ENCODE data around the gene SP7. TPM values are rescaled to one million over a fixed set of nuclear protein-coding genes. Genes with fewer than 3 reads are reported as not detected.

SP7 gene
- not detected for total RNA-seq

- no peak within 1 kb of the TSS for H3K27ac ChIP-seq
- H3K4me3 ChIP-seq, result no peak within 1 kb of the TSS
- no peaks in the 10 kb centered on the region for H3K4me1 ChIP-seq
- TF ChIP-seq POLR2AphosphoS5 (IDR thresholded peaks at IDR 0.05) (no peak), CTCF (IDR thresholded peaks at IDR 0.05) (no peak), POLR2A (IDR thresholded peaks at IDR 0.05) (no peak)
- H3K27me3 ChIP-seq, result peaks cover 0 to 23% of the 10 kb centered on the region in 2 donors
- H3K9me3 ChIP-seq, result no peaks in the 10 kb centered on the region
- no peaks in the 10 kb centered on the region for H3K36me3 ChIP-seq
- intact Hi-C loops (cut with DNase I; ENCODE audit: low total_unique reads), result no loop called here
- no peak for DNase-seq (ENCODE audit: low spot score in 2 of 2)
Observed at GRCh38 chr12:53336181-53336681, at the start of gene SP7. Gene SP7 (minus strand): TSS chr12:53336354. CDS start chr12:53335646, 708 bp downstream.

DNA sequence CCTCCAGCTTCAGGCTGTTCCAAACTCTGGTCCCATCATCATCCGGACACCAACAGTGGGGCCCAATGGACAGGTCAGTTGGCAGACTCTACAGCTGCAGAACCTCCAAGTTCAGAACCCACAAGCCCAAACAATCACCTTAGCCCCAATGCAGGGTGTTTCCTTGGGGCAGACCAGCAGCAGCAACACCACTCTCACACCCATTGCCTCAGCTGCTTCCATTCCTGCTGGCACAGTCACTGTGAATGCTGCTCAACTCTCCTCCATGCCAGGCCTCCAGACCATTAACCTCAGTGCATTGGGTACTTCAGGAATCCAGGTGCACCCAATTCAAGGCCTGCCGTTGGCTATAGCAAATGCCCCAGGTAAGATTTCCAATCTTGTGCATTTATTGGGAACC lies 47.1 kb upstream of the SP7 start:
- Histone ChIP-seq H3K4me3 (peak overlapping the region; percentile 9 to 69 (median 35)), H3K4me1 (peaks cover 15 to 41% of the 10 kb centered on the region in 2 donors), H3K9me3 (no peaks in the 10 kb centered on the region), H3K27me3 (no peaks in the 10 kb centered on the region), H3K36me3 (no peaks in the 10 kb centered on the region), H3K27ac (peak overlapping the region in 1 of 2 donors; percentile 99)
- DNase-seq (ENCODE audit: low spot score in 2 of 2), result no peak
- TF ChIP-seq POLR2AphosphoS5 (IDR thresholded peaks at IDR 0.05) (no peak), CTCF (IDR thresholded peaks at IDR 0.05) (no peak), POLR2A (IDR thresholded peaks at IDR 0.05) (no peak)
- intact Hi-C loops (cut with DNase I; ENCODE audit: low total_unique reads), result loop anchor here (10.0 kb wide), 1 partner anchor 1098 kb away; no protein-coding TSS in a partner anchor

DNA sequence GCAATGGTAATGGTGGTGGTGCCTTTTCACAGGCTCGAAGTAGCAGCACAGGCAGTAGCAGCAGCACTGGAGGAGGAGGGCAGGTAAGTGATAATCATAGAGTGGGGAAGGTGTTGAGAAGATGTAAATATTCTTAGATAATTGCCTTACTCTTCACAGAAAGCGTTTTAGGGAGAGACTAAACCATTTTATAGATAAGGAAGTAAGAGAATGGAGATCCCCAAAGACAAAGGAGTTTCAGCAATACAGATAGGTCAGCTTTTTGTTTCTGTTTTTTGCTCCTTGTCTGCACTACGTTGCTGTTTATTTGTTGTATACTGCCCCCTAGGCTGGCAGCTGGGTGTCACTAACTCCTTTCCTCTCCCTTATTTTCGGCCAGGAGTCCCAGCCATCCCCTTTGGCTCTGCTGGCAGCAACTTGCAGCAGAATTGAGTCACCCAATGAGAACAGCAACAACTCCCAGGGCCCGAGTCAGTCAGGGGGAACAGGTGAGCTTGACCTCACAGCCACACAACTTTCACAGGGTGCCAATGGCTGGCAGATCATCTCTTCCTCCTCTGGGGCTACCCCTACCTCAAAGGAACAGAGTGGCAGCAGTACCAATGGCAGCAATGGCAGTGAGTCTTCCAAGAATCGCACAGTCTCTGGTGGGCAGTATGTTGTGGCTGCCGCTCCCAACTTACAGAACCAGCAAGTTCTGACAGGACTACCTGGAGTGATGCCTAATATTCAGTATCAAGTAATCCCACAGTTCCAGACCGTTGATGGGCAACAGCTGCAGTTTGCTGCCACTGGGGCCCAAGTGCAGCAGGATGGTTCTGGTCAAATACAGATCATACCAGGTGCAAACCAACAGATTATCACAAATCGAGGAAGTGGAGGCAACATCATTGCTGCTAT lies 45.8 kb upstream of the SP7 start:
- Histone ChIP-seq H3K27me3 (no peaks in the 10 kb centered on the region), H3K4me1 (peaks cover 15 to 37% of the 10 kb centered on the region in 2 donors), H3K9me3 (no peaks in the 10 kb centered on the region), H3K4me3 (peak overlapping the region; percentile 57 to 75 (median 69)), H3K27ac (peak overlapping the region; percentile 99), H3K36me3 (no peaks in the 10 kb centered on the region)
- TF ChIP-seq CTCF (IDR thresholded peaks at IDR 0.05) (peak in 2 of 3 donors; percentile 21 to 30), POLR2AphosphoS5 (IDR thresholded peaks at IDR 0.05) (no peak), POLR2A (IDR thresholded peaks at IDR 0.05) (no peak)
- peak in 1 of 2 donors; percentile 34 for DNase-seq (ENCODE audit: low spot score in 2 of 2)
- intact Hi-C loops (cut with DNase I; ENCODE audit: low total_unique reads), result loop anchor here (10.0 kb wide), 1 partner anchor 1097 kb away; no protein-coding TSS in a partner anchor

DNA sequence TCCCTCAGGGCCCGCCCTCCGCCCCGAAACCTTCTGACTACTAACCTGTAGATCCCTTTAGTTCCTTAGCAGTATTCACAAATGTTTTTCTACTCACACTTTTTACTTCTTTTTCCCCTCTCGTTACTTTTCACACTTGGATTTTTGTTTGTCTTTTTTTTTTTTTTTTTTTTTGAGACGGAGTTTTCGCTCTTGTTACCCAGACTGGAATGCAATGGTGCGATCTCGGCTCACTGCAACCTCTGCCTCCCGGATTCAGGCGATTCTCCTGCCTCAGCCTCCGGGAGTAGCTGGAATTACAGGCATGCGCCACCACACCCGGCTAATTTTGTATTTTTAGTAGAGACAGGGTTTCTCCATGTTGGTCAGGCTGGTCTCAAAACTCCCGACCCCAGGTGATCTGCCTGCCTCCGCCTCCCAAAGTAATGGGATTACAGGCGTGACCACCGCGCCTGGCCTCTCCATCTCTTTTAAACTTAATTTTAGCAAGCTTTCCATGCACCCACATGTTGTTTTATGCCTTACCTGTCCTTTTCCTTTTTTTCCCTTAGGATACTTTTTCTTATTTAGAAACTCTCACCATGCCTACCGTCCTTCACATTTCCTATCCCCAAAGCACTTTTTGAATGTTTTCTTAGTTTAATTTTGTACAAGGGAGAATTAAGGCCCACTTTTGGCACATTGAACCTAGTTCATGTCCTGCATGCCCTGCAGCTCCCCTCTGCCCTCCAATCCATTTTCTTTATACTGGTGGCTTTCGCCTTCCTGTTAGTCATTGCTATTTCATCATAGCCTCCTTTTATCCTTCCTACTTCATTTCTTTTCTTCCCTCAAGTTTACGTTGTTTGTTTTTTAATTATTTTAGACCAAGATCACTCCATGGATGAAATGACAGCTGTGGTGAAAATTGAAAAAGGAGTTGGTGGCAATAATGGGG lies 44.9 kb upstream of the SP7 start:
- Histone ChIP-seq H3K9me3 (no peaks in the 10 kb centered on the region), H3K4me3 (peak overlapping the region; percentile 57 to 75 (median 69)), H3K27me3 (no peaks in the 10 kb centered on the region), H3K4me1 (peaks cover 15 to 35% of the 10 kb centered on the region in 2 donors), H3K36me3 (no peaks in the 10 kb centered on the region), H3K27ac (peak overlapping the region; percentile 99)
- TF ChIP-seq POLR2AphosphoS5 (IDR thresholded peaks at IDR 0.05) (no peak), CTCF (IDR thresholded peaks at IDR 0.05) (no peak), POLR2A (IDR thresholded peaks at IDR 0.05) (no peak)
- intact Hi-C loops (cut with DNase I; ENCODE audit: low total_unique reads), result loop anchor here (10.0 kb wide), 1 partner anchor 1096 kb away; no protein-coding TSS in a partner anchor
- peak in 1 of 2 donors; percentile 45 for DNase-seq (ENCODE audit: low spot score in 2 of 2)

Measured in breast epithelium (tissue), 4 donors.